Testis (tissue), 3 donors: Measurements from ENCODE around the gene SPX. TPM values are rescaled to one million over a fixed set of nuclear protein-coding genes. Genes with fewer than 3 reads are reported as not detected.

ENCODE experiments used
- DNase-seq: peaks from one replicate; pipeline ENCODE4 v3.0.0-alpha.2; 2019
- H3K27ac ChIP-seq, 2 donors: fragments of 200-600 bp; sonication (generic); one replicate each; pipeline ENCODE4 v1.5.1; 2019
- H3K27me3 ChIP-seq: fragments of 200-600 bp; sonication (generic); one replicate; pipeline ENCODE4 v1.5.1; 2019
- H3K36me3 ChIP-seq: fragments of 200-600 bp; sonication (generic); one replicate; pipeline ENCODE4 v1.5.1; 2017; ENCODE audit warnings: low read depth; ENCODE audit errors: missing control alignments
- H3K4me1 ChIP-seq: fragments of 200-600 bp; sonication (generic); one replicate; pipeline ENCODE4 v1.5.1; 2019
- H3K4me3 ChIP-seq, 2 donors: fragments of 200-600 bp; sonication (generic); one replicate each; pipeline ENCODE4 v1.5.1; 2017 to 2019
- H3K9me3 ChIP-seq: fragments of 200-600 bp; sonication (generic); one replicate; pipeline ENCODE4 v1.5.1; 2017
- POLR2A ChIP-seq: fragments of 450-650 bp; IDR thresholded peaks from one replicate; pipeline ENCODE4 v1.6.1; 2017; ENCODE audit warnings: antibody characterized with exemption, mild to moderate bottlenecking, moderate library complexity
- WGBS, 2 donors: methylation state at CpG; one replicate each; pipeline ENCODE4 v1.1.5; 2018; 5-methylcytosine and 5-hydroxymethylcytosine counted together
- intact Hi-C: fragments of 100-400 bp; cut with DNase I; formaldehyde crosslinking; loops from one replicate; pipeline ENCODE4 v1.15.1; 2023; ENCODE audit warnings: low total_unique reads
- polyA plus RNA-seq: library from polyadenylated mRNA; stranded (reverse); fragments of 350-450 nt; fragmentation: Illumina TruSeq; extraction: RNeasy Lipid Tissue Mini Kit (QIAGEN cat#74804); gene quantifications from one replicate; pipeline ENCODE4 v1.2.3, GENCODE V29; 2014; ENCODE audit warnings: low read depth, low replicate concordance; ENCODE audit not compliant: insufficient read depth
- total RNA-seq, 2 donors: library from RNA; depleted of rRNA; stranded (reverse); fragments of >200 nt; gene quantifications; one replicate each; pipeline ENCODE4 v1.2.3, GENCODE V29; 2016
- TF ChIP-seq, protein P1 (sequence below), 3 experiments: fragments of 450-650 bp in 2 of 3; fragments of 200-600 bp in 1 of 3; sonication (generic) in 1 of 3; IDR thresholded peaks; one replicate each; pipeline ENCODE4 v1.5.1; 2016 to 2019; ENCODE audit warnings: antibody characterized with exemption in 3 of 3, mild to moderate bottlenecking in 2 of 3, moderate library complexity in 1 of 3

The SPX gene
- total and polyA plus RNA-seq, 3 donors from 2014 or later: 0.93 to 2.1 (median 1.5) TPM

GRCh38 chr12:21541773-21542172 is 15.7 kb downstream of the SPX start:
- TF ChIP-seq, protein P1, sequence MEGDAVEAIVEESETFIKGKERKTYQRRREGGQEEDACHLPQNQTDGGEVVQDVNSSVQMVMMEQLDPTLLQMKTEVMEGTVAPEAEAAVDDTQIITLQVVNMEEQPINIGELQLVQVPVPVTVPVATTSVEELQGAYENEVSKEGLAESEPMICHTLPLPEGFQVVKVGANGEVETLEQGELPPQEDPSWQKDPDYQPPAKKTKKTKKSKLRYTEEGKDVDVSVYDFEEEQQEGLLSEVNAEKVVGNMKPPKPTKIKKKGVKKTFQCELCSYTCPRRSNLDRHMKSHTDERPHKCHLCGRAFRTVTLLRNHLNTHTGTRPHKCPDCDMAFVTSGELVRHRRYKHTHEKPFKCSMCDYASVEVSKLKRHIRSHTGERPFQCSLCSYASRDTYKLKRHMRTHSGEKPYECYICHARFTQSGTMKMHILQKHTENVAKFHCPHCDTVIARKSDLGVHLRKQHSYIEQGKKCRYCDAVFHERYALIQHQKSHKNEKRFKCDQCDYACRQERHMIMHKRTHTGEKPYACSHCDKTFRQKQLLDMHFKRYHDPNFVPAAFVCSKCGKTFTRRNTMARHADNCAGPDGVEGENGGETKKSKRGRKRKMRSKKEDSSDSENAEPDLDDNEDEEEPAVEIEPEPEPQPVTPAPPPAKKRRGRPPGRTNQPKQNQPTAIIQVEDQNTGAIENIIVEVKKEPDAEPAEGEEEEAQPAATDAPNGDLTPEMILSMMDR (IDR thresholded peaks at IDR 0.05): no peak
- no peak for TF ChIP-seq POLR2A
- intact Hi-C loops: no loop called here
- Histone ChIP-seq H3K9me3 (no peaks in the 10 kb centered on the region), H3K36me3 (no peaks in the 10 kb centered on the region), H3K27ac (no peak overlapping the region), H3K4me1 (no peaks in the 10 kb centered on the region), H3K27me3 (no peaks in the 10 kb centered on the region), H3K4me3 (no peak overlapping the region)
- WGBS, 2 donors: 68 to 76% methylated on average over 6 of the region's 6 CpGs
- no peak for DNase-seq

GRCh38 chr12:21542403-21542802 is 16.3 kb downstream of the SPX start:
- Histone ChIP-seq H3K27ac (no peak overlapping the region), H3K4me1 (no peaks in the 10 kb centered on the region), H3K27me3 (no peaks in the 10 kb centered on the region), H3K4me3 (no peak overlapping the region), H3K36me3 (no peaks in the 10 kb centered on the region), H3K9me3 (no peaks in the 10 kb centered on the region)
- WGBS, 2 donors: 76 to 79% methylated on average over 5 of the region's 5 CpGs
- no peak for DNase-seq
- intact Hi-C loops: no loop called here
- TF ChIP-seq, protein P1 (IDR thresholded peaks at IDR 0.05): no peak
- no peak for TF ChIP-seq POLR2A

- no peaks in the 10 kb centered on the region for H3K36me3 ChIP-seq
- intact Hi-C loops: no loop called here
- no peaks in the 10 kb centered on the region for H3K4me1 ChIP-seq
- H3K27me3 ChIP-seq: no peaks in the 10 kb centered on the region
- no peak for TF ChIP-seq POLR2A
- TF ChIP-seq, protein P1 (IDR thresholded peaks at IDR 0.05): no peak
- H3K9me3 ChIP-seq: no peaks in the 10 kb centered on the region
- no peak overlapping the region for H3K4me3 ChIP-seq
- no peak for DNase-seq
- no peak overlapping the region for H3K27ac ChIP-seq
Observed at GRCh38 chr12:21543151-21543550, 17.1 kb downstream of the SPX start.

DNA sequence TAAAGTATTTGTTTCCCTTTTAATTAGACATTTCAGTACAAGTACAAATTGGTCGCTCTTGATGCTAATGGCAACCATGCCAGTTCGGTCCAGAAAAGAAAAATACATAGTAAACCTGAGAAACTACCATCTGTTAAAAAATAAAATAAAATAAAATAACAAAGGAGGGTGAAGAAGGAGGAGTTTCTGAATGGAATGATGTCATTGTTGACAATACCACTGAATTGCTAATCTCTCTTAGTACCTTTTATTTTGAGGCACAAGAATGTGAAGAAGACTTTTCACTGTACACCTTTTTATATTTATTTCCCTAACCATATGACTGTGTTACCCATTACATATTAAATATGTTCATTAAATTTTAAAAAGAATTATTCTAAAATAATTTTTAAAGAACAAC is 19.5 kb downstream of the SPX start:
- H3K27me3 ChIP-seq: no peaks in the 10 kb centered on the region
- no peak overlapping the region for H3K4me3 ChIP-seq
- WGBS, 2 donors: 89 to 93% methylated on average over 2 of the region's 2 CpGs
- DNase-seq: no peak
- intact Hi-C loops: no loop called here
- TF ChIP-seq POLR2A: no peak
- TF ChIP-seq, protein P1 (IDR thresholded peaks at IDR 0.05): no peak
- no peaks in the 10 kb centered on the region for H3K9me3 ChIP-seq
- no peaks in the 10 kb centered on the region for H3K4me1 ChIP-seq
- H3K27ac ChIP-seq: no peak overlapping the region
- H3K36me3 ChIP-seq: no peaks in the 10 kb centered on the region

- Histone ChIP-seq H3K27me3 (no peaks in the 10 kb centered on the region), H3K9me3 (no peaks in the 10 kb centered on the region), H3K27ac (no peak overlapping the region), H3K36me3 (no peaks in the 10 kb centered on the region), H3K4me3 (no peak overlapping the region), H3K4me1 (no peaks in the 10 kb centered on the region)
- intact Hi-C loops: no loop called here
- 0 to 25% methylated on average over 1 of the region's 1 CpG for WGBS, 2 donors
- no peak for DNase-seq
- TF ChIP-seq, protein P1 (IDR thresholded peaks at IDR 0.05): no peak
- no peak for TF ChIP-seq POLR2A
Observed at GRCh38 chr12:21546716-21547115, 20.6 kb downstream of the SPX start.
